Measurements from ENCODE around the gene HK3. TPM values are rescaled to one million over a fixed set of nuclear protein-coding genes. Genes with fewer than 3 reads are reported as not detected.

HK3 gene
- total and polyA plus RNA-seq, 2 of the 8 experiments (the other 6 are each of a cell fraction or from before 2014, with no cell fraction given) = not detected

DNA sequence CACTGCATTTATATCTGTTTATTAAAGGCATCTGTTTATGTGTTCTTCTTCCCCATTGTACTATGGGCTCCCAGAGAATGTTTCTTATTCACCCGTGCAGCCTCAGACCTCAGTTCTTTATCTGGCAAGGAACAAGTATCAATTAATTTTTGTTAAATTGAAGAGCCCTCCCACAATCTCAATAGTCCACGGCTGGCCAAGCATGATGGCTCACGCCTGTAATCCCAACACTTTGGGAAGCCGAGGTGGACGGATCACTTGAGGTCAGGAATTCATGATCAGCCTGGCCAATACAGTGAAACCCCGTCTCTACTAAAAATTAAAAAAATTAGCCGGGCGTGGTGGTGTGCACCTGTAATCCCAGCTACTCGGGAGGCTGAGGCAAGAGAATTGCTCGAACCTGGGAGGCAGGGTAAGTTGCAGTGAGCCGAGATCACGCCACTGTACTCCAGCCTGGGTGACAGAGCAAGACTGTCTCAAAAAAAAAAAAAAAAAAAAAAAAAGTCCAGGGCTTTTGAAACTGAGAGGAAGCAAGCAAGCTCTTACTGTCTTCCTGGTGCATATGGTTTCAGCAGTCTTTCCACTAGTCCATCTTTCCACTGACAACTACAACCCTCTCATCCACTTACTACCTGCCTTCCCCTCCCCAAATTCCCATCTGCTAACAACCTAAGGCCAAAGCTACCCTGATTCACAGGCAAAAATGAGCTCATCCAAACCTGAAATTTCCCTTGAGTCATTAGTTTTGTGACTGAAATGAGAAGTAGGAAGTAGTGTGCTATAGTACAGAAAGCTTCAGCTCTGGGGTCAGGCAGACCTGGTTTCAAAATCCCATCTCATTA lies 2.3 kb upstream of the HK3 start:
- no peaks in the 10 kb centered on the region for H3K27me3 ChIP-seq (replicated peaks in 1 of 4; ENCODE audit: control insufficient read depth in 3 of 4, extremely low read depth in 1 of 4, insufficient read depth in 3 of 4, low read length in 3 of 4)
- peaks cover 0 to 6% (median 3%) of the 10 kb centered on the region in 4 experiments; a peak in 5 of 7 replicates for H3K4me1 ChIP-seq (replicated peaks in 1 of 4; ENCODE audit: control insufficient read depth in 3 of 4, insufficient read depth in 4 of 4, low read length in 3 of 4)
- H2BK5ac ChIP-seq (ENCODE audit: low read depth, low read length) = no peak overlapping the region
- H3K23ac ChIP-seq (ENCODE audit: insufficient read length) = no peak overlapping the region
- POLR2A ChIA-PET (ENCODE audit: partially characterized antibody) = interaction anchor here (0.7 to 1.3 kb wide), 4 partner anchors 8 to 203 kb away, joined by 3 to 5 read pairs (median 3); no protein-coding TSS in a partner anchor
- no peak overlapping the region for H3K56ac ChIP-seq (replicated peaks; ENCODE audit: insufficient read length, low read depth, low read length)
- H2BK20ac ChIP-seq (ENCODE audit: low read length) = no peak overlapping the region
- DNase-seq (ENCODE audit: low read depth in 1 of 2, low spot score in 2 of 2) (no peak), FAIRE-seq (no peak)
- 84% methylated on average over 12 of the region's 12 CpGs; no CpG with 5 or more reads in 1 of the 2 experiments for WGBS, 2 experiments (ENCODE audit: extremely low coverage in 1 of 2, insufficient coverage in 1 of 2, insufficient read length in 1 of 2, insufficient replicate concordance in 2 of 2, low coverage in 1 of 2, low lambda C conversion rate in 2 of 2, missing lambda C conversion rate in 1 of 2)
- no peak overlapping the region for H4K8ac ChIP-seq (ENCODE audit: extremely low read depth, insufficient read depth, low read length)
- H2BK12ac ChIP-seq (ENCODE audit: low read depth, low read length) = no peak overlapping the region
- no peak overlapping the region for H2AK5ac ChIP-seq (ENCODE audit: low read depth, low read length)
- H3K4ac ChIP-seq (replicated peaks; ENCODE audit: insufficient read length, low read depth, low read length) = no peak overlapping the region
- no peaks in the 10 kb centered on the region for H4K20me1 ChIP-seq (replicated peaks in 1 of 2; ENCODE audit: control insufficient read depth in 1 of 2, insufficient read depth in 2 of 2, low read length in 2 of 2)
- CTCF ChIA-PET (ENCODE audit: partially characterized antibody) = interaction anchor here (0.7 to 4.0 kb wide), 16 partner anchors 10 to 243 kb away, joined by 3 to 21 read pairs (median 6); no protein-coding TSS in a partner anchor
- H3K23me2 ChIP-seq (ENCODE audit: low read depth, low read length) = no peaks in the 10 kb centered on the region
- no peak overlapping the region for H3K14ac ChIP-seq (ENCODE audit: insufficient read length)
- no peaks in the 10 kb centered on the region for H3K79me1 ChIP-seq (ENCODE audit: low read depth, low read length)
- no peak overlapping the region for H3K18ac ChIP-seq (ENCODE audit: extremely low read depth, low read length)
- H3K4me3 ChIP-seq (ENCODE audit: extremely low read depth in 1 of 4, insufficient read depth in 2 of 4, low read depth in 3 of 4, low read length in 4 of 4) = no peak overlapping the region
- peaks cover 15 to 36% (median 30%) of the 10 kb centered on the region in 4 experiments; a peak in 7 of 8 replicates for H3K36me3 ChIP-seq (ENCODE audit: control insufficient read depth in 2 of 4, insufficient read depth in 4 of 4, low read length in 3 of 4)
- H3K9me3 ChIP-seq (ENCODE audit: insufficient read depth in 2 of 2, low read depth in 1 of 2, low read length in 1 of 2) = no peaks in the 10 kb centered on the region
- no peak overlapping the region for H2BK120ac ChIP-seq (replicated peaks; ENCODE audit: low read depth, low read length)
- no peak overlapping the region for H2BK15ac ChIP-seq (ENCODE audit: low read length)
- no peak overlapping the region for H4K91ac ChIP-seq (replicated peaks; ENCODE audit: insufficient read length, low read length)
- H3K4me2 ChIP-seq (ENCODE audit: insufficient read depth in 1 of 2, low read depth in 2 of 2, low read length in 2 of 2) = no peak overlapping the region
- no peak overlapping the region for H4K5ac ChIP-seq (ENCODE audit: insufficient read length, low read depth, low read length)
- no peak overlapping the region for H3K27ac ChIP-seq (ENCODE audit: low read depth, low read length)
- no peak overlapping the region for H2AFZ ChIP-seq (ENCODE audit: low read length)
- no peaks in the 10 kb centered on the region for H3K79me2 ChIP-seq (ENCODE audit: control insufficient read depth in 1 of 2, insufficient read depth in 2 of 2, low read length in 2 of 2)
- no peak overlapping the region for H3K9ac ChIP-seq (replicated peaks in 1 of 4; ENCODE audit: extremely low read depth in 1 of 4, low read depth in 3 of 4, low read length in 3 of 4)
- TF ChIP-seq SIRT6 (IDR thresholded peaks at IDR 0.05; ENCODE audit: low read length) (no peak), BRCA1 (IDR thresholded peaks at IDR 0.05; ENCODE audit: low read depth, low read length) (no peak), KDM1A (IDR thresholded peaks at IDR 0.05; ENCODE audit: borderline replicate concordance, low read length) (no peak), NRF1 (IDR thresholded peaks at IDR 0.05; ENCODE audit: low read depth, low read length) (no peak), NANOG (IDR thresholded peaks at IDR 0.05; ENCODE audit: insufficient read depth, low read depth, low read length, poor library complexity, severe bottlenecking) (no peak), HDAC2 (IDR thresholded peaks at IDR 0.05; ENCODE audit: borderline replicate concordance in 1 of 2, low read depth in 2 of 2, low read length in 2 of 2) (no peak), GTF2F1 (IDR thresholded peaks at IDR 0.05; ENCODE audit: borderline replicate concordance, low read depth, low read length) (no peak), KDM4A (IDR thresholded peaks at IDR 0.05; ENCODE audit: low read depth, low read length, severe bottlenecking) (no peak), PHF8 (conservative IDR thresholded peaks at IDR 0.05; ENCODE audit: low read depth, low read length) (no peak), TBP (IDR thresholded peaks at IDR 0.05; ENCODE audit: low read depth, low read length) (no peak), POLR2AphosphoS5 (IDR thresholded peaks at IDR 0.05; ENCODE audit: low read depth, low read length) (no peak)

Data from H1 (cell line).